Omental fat pad (tissue), 4 donors: Measurements from ENCODE around the gene MARS1. TPM values are rescaled to one million over a fixed set of nuclear protein-coding genes. Genes with fewer than 3 reads are reported as not detected.

Source experiments
- ATAC-seq: fragments of 150-250 bp; one replicate; pipeline ENCODE4 v1.9.1; 2016; ENCODE audit warnings: mild to moderate bottlenecking, moderate library complexity; ENCODE audit not compliant: low FRiP score
- DNase-seq: peaks from one replicate; pipeline ENCODE4 v3.0.0-alpha.2; 2019; ENCODE audit warnings: low spot score
- total RNA-seq, 4 donors: library from RNA; depleted of rRNA; stranded (reverse); fragments of >200 nt; gene quantifications; one replicate each; pipeline ENCODE4 v1.1.0, GENCODE V29; 2016
- TF ChIP-seq, protein P1 (sequence below), 3 donors: fragments of 450-650 bp; IDR thresholded peaks; one replicate each; pipeline ENCODE4 v1.5.1; 2016 to 2017; ENCODE audit warnings: antibody characterized with exemption in 3 of 3, mild to moderate bottlenecking in 3 of 3, moderate library complexity in 2 of 3

MARS1 gene
- total RNA-seq, 4 donors from 2014 or later, result 53.5 to 108 (median 58.4) TPM

- ATAC-seq, result no peak
- DNase-seq, result no peak
- TF ChIP-seq, protein P1, sequence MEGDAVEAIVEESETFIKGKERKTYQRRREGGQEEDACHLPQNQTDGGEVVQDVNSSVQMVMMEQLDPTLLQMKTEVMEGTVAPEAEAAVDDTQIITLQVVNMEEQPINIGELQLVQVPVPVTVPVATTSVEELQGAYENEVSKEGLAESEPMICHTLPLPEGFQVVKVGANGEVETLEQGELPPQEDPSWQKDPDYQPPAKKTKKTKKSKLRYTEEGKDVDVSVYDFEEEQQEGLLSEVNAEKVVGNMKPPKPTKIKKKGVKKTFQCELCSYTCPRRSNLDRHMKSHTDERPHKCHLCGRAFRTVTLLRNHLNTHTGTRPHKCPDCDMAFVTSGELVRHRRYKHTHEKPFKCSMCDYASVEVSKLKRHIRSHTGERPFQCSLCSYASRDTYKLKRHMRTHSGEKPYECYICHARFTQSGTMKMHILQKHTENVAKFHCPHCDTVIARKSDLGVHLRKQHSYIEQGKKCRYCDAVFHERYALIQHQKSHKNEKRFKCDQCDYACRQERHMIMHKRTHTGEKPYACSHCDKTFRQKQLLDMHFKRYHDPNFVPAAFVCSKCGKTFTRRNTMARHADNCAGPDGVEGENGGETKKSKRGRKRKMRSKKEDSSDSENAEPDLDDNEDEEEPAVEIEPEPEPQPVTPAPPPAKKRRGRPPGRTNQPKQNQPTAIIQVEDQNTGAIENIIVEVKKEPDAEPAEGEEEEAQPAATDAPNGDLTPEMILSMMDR (IDR thresholded peaks at IDR 0.05), result no peak
Observed at GRCh38 chr12:57467212-57467874, 20.5 kb upstream of the MARS1 start.

DNA sequence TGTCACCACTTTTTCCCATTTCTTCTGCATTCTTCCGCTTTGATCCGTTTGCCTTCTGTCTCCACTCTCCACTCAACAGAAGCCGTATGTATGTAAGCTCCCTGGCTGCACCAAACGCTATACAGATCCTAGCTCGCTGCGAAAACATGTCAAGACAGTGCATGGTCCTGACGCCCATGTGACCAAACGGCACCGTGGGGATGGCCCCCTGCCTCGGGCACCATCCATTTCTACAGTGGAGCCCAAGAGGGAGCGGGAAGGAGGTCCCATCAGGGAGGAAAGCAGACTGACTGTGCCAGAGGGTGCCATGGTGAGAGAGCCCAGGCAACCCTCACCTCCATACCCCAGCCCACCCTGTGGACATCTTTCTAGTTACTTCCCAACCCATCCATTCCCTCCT is 20.0 kb upstream of the MARS1 start:
- TF ChIP-seq, protein P1 (IDR thresholded peaks at IDR 0.05), result no peak
- no peak for ATAC-seq
- no peak for DNase-seq

DNA sequence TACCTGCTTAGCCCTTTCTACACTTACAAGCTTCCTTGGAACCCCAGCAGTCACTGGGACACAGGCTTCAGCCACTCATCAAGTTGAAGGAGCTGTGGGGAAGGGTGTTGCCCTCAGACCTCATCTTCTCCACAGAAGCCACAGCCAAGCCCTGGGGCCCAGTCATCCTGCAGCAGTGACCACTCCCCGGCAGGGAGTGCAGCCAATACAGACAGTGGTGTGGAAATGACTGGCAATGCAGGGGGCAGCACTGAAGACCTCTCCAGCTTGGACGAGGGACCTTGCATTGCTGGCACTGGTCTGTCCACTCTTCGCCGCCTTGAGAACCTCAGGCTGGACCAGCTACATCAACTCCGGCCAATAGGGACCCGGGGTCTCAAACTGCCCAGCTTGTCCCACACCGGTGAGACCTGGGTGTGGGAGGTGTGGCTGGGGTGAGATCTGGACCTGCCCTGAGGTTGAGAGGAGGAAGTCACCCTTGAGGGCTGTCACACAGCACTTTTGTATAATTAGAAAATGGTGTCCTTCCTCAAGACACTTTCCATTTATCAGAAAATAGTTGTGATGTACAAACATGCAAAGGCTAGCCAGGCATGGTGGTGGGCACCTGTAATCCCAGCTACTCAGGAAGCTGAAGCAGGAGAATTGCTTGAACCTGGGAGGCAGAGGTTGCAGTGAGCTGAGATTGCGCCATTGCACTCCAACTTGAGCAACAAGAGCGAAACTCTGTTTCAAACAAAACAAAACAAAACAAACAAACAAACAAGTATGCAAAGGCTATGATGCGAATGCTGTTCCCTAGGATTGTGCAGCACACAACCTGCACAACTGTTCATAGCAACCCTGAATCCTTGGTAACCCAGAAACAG is 18.3 kb upstream of the MARS1 start:
- TF ChIP-seq, protein P1 (IDR thresholded peaks at IDR 0.05), result no peak
- DNase-seq, result no peak
- ATAC-seq, result no peak

DNA sequence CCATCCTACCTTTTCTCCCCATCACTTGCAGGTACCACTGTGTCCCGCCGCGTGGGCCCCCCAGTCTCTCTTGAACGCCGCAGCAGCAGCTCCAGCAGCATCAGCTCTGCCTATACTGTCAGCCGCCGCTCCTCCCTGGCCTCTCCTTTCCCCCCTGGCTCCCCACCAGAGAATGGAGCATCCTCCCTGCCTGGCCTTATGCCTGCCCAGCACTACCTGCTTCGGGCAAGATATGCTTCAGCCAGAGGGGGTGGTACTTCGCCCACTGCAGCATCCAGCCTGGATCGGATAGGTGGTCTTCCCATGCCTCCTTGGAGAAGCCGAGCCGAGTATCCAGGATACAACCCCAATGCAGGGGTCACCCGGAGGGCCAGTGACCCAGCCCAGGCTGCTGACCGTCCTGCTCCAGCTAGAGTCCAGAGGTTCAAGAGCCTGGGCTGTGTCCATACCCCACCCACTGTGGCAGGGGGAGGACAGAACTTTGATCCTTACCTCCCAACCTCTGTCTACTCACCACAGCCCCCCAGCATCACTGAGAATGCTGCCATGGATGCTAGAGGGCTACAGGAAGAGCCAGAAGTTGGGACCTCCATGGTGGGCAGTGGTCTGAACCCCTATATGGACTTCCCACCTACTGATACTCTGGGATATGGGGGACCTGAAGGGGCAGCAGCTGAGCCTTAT is 17.4 kb upstream of the MARS1 start:
- ATAC-seq (no peak), DNase-seq (no peak)
- TF ChIP-seq, protein P1 (IDR thresholded peaks at IDR 0.05), result no peak

DNA sequence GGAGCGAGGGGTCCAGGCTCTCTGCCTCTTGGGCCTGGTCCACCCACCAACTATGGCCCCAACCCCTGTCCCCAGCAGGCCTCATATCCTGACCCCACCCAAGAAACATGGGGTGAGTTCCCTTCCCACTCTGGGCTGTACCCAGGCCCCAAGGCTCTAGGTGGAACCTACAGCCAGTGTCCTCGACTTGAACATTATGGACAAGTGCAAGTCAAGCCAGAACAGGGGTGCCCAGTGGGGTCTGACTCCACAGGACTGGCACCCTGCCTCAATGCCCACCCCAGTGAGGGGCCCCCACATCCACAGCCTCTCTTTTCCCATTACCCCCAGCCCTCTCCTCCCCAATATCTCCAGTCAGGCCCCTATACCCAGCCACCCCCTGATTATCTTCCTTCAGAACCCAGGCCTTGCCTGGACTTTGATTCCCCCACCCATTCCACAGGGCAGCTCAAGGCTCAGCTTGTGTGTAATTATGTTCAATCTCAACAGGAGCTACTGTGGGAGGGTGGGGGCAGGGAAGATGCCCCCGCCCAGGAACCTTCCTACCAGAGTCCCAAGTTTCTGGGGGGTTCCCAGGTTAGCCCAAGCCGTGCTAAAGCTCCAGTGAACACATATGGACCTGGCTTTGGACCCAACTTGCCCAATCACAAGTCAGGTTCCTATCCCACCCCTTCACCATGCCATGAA is 16.8 kb upstream of the MARS1 start:
- TF ChIP-seq, protein P1 (IDR thresholded peaks at IDR 0.05), result no peak
- ATAC-seq, result no peak
- no peak for DNase-seq

- TF ChIP-seq, protein P1 (IDR thresholded peaks at IDR 0.05), result no peak
- DNase-seq (no peak), ATAC-seq (no peak)
Observed at GRCh38 chr12:57471661-57472060, 16.2 kb upstream of the MARS1 start.
